CD4-positive, alpha-beta T cell treated with Interleukin-15 for 1 hour (primary cell): ENCODE data around the gene RBM20.

Experiments used
- DNase-seq: peaks from one replicate; pipeline ENCODE4 v3.0.0-alpha.2; 2020

RBM20 gene

GRCh38 chr10:110790913-110791506 lies 146.9 kb downstream of the RBM20 start:
- DNase-seq, result no peak

GRCh38 chr10:110791541-110792073 lies 147.5 kb downstream of the RBM20 start:
- DNase-seq, result no peak

- no peak for DNase-seq
These were observed 148.5 kb downstream of the RBM20 start for GRCh38 chr10:110792476-110793125.

GRCh38 chr10:110793128-110793812 lies 149.1 kb downstream of the RBM20 start:
- DNase-seq, result no peak

- no peak for DNase-seq
These were observed 149.8 kb downstream of the RBM20 start for GRCh38 chr10:110793886-110794285.

- no peak for DNase-seq
These were observed 150.7 kb downstream of the RBM20 start for GRCh38 chr10:110794808-110795207.

- DNase-seq, result no peak
These were observed 153.3 kb downstream of the RBM20 start for GRCh38 chr10:110797416-110797815.

- no peak for DNase-seq
These were observed 154.2 kb downstream of the RBM20 start for GRCh38 chr10:110798340-110798739.

- no peak for DNase-seq
These were observed 158.0 kb downstream of the RBM20 start for GRCh38 chr10:110802090-110802489.

- DNase-seq, result peak; percentile 42
These were observed 158.6 kb downstream of the RBM20 start for GRCh38 chr10:110802551-110803238.

GRCh38 chr10:110803239-110803749 lies 159.2 kb downstream of the RBM20 start:
- no peak for DNase-seq

GRCh38 chr10:110803830-110804338 lies 159.7 kb downstream of the RBM20 start:
- peak; percentile 49 for DNase-seq

- DNase-seq, result no peak
These were observed 160.2 kb downstream of the RBM20 start for GRCh38 chr10:110804376-110804775.

- no peak for DNase-seq
These were observed 161.2 kb downstream of the RBM20 start for GRCh38 chr10:110805292-110805691.

GRCh38 chr10:110806335-110806734 lies 162.2 kb downstream of the RBM20 start:
- DNase-seq, result no peak

- DNase-seq, result no peak
These were observed 164.0 kb downstream of the RBM20 start for GRCh38 chr10:110808123-110808522.

- DNase-seq, result no peak
These were observed 164.5 kb downstream of the RBM20 start for GRCh38 chr10:110808615-110809014.

GRCh38 chr10:110810625-110811024 lies 166.5 kb downstream of the RBM20 start:
- no peak for DNase-seq

- DNase-seq, result no peak
These were observed 167.8 kb downstream of the RBM20 start for GRCh38 chr10:110811791-110812581.

GRCh38 chr10:110812583-110812982 lies 168.4 kb downstream of the RBM20 start:
- no peak for DNase-seq

GRCh38 chr10:110813743-110814472 lies 169.8 kb downstream of the RBM20 start:
- DNase-seq, result no peak
